NT2/D1 (cell line): ENCODE data around the gene PAX2.

Source experiments
- SUZ12 ChIP-seq: IDR thresholded peaks from 2 replicates; pipeline ENCODE4 v1.6.1; 2011; ENCODE audit not compliant: insufficient read length, insufficient read depth; ENCODE audit errors: extremely low read depth
- YY1 ChIP-seq: IDR thresholded peaks from 2 replicates; pipeline ENCODE4 v1.6.1; 2011; ENCODE audit not compliant: insufficient read length, insufficient read depth

- TF ChIP-seq SUZ12 = no peak
- no peak for TF ChIP-seq YY1
These were observed 123.0 kb downstream of the PAX2 start for GRCh38 chr10:100868382-100868781.
